HepG2 (cell line): ENCODE measurements around the gene LRPAP1. TPM values are rescaled to one million over a fixed set of nuclear protein-coding genes. Genes with fewer than 3 reads are reported as not detected.

ENCODE experiments used
- ATAC-seq: fragments of 200-7000 bp; cut with Tn5 transposase; 3 replicates; pipeline ENCODE4 v1.9.1; 2020; ENCODE audit warnings: mild to moderate bottlenecking, moderate library complexity
- BruUV-seq: library from RNA; stranded (reverse); fragments of 400-500 nt; replicated peaks from 2 replicates; lab custom pipeline; 2021; lab: Mats Ljungman, UMichigan
- CTCF ChIA-PET: fragments of 300-600 bp; formaldehyde crosslinking; extraction: SDS; loops from one replicate; lab custom pipeline; 2021; ENCODE audit warnings: low total read pairs, inconsistent platforms, low intra/inter-chr PET ratio; lab: Yijun Ruan, JAX
- POLR2A ChIA-PET: fragments of 350-600 bp; sonication (Branson Sonifier 250); formaldehyde crosslinking; loops from one replicate; lab custom pipeline; 2020; ENCODE audit warnings: antibody characterized with exemption, inconsistent platforms; lab: Yijun Ruan, JAX
- DNase-seq: peaks from one replicate; pipeline ENCODE4 v3.0.0-alpha.2; 2015; ENCODE audit warnings: low spot score
- FAIRE-seq: peaks from 3 replicates; lab custom pipeline; 2011; peaks lifted over from hg19 to GRCh38; lab: Jason Lieb, UNC
- H2AFZ ChIP-seq: one replicate; pipeline ENCODE4 v1.6.1; 2011; ENCODE audit warnings: low read length, inconsistent platforms
- H3K27ac ChIP-seq: fragments of 300-600 bp; 3 replicates; pipeline ENCODE4 v1.8.0; 2011; ENCODE audit warnings: mixed run types, mild to moderate bottlenecking, mixed read lengths, low read length, inconsistent platforms; ENCODE audit not compliant: insufficient read depth; ENCODE audit errors: extremely low read length
- H3K27me3 ChIP-seq, 2 experiments: fragments of 200-600 bp in 1 of 2; 2 replicates in 1 of 2; 3 replicates in 1 of 2; pipeline versions ENCODE4 v1.6.0 to v1.8.0; 2011; ENCODE audit warnings: low read length in 2 of 2, mild to moderate bottlenecking in 2 of 2, moderate library complexity in 2 of 2, inconsistent platforms in 1 of 2; ENCODE audit not compliant: insufficient read depth in 2 of 2, control insufficient read depth in 1 of 2
- H3K36me3 ChIP-seq, 2 experiments: fragments of 200-600 bp in 1 of 2; replicated peaks in 1 of 2; 2 replicates in 1 of 2; 3 replicates in 1 of 2; pipeline versions ENCODE4 v1.5.1 to v1.8.0; 2011; ENCODE audit warnings: low read length in 2 of 2, inconsistent platforms in 1 of 2; ENCODE audit not compliant: insufficient read depth in 2 of 2, control insufficient read depth in 1 of 2
- H3K4me1 ChIP-seq: 2 replicates; pipeline ENCODE4 v1.5.1; 2012; ENCODE audit warnings: low read length, inconsistent platforms; ENCODE audit not compliant: insufficient read depth
- H3K4me2 ChIP-seq: 2 replicates; pipeline ENCODE4 v1.6.0; 2011; ENCODE audit warnings: low read depth, low read length, inconsistent platforms
- H3K4me3 ChIP-seq, 3 experiments: fragments of 200-600 bp in 1 of 3; sonication (generic), shearing (Covaris generic) in 1 of 3; replicated peaks in 1 of 3; 2 replicates each; pipeline ENCODE4 v1.5.1; 2011 to 2016; ENCODE audit warnings: low read length in 3 of 3, inconsistent platforms in 2 of 3, low read depth in 2 of 3, mild to moderate bottlenecking in 2 of 3, control low read depth in 1 of 3, mixed read lengths in 1 of 3; ENCODE audit not compliant: insufficient read depth in 1 of 3
- H3K79me2 ChIP-seq: one replicate; pipeline ENCODE4 v1.6.1; 2011; ENCODE audit warnings: low read length, inconsistent platforms; ENCODE audit not compliant: insufficient read depth
- H3K9ac ChIP-seq: 2 replicates; pipeline ENCODE4 v1.6.0; 2011; ENCODE audit warnings: mild to moderate bottlenecking, low read depth, low read length, inconsistent platforms; ENCODE audit not compliant: insufficient read depth
- H3K9me3 ChIP-seq: 2 replicates; pipeline ENCODE4 v1.5.1; 2012; ENCODE audit warnings: mild to moderate bottlenecking, low read length
- H4K20me1 ChIP-seq: 2 replicates; pipeline ENCODE4 v1.6.0; 2011; ENCODE audit warnings: inconsistent platforms, mild to moderate bottlenecking, low read length, moderate library complexity; ENCODE audit not compliant: insufficient read depth
- BCL3 ChIP-seq: sonication (generic); formaldehyde crosslinking; IDR thresholded peaks from 2 replicates; pipeline ENCODE4 v1.5.1; 2020; ENCODE audit warnings: mild to moderate bottlenecking, missing genetic modification reagents, moderate library complexity
- HNF4A ChIP-seq: sonication (generic); formaldehyde crosslinking; IDR thresholded peaks from 2 replicates; pipeline ENCODE4 v1.4.0; 2020; ENCODE audit warnings: missing genetic modification reagents
- IKZF1 ChIP-seq: fragments of 450-650 bp; IDR thresholded peaks from 2 replicates; pipeline ENCODE4 v1.7.1; 2016
- JARID2 ChIP-seq: sonication (generic); formaldehyde crosslinking; IDR thresholded peaks from 2 replicates; pipeline ENCODE4 v1.8.1; 2023; ENCODE audit warnings: missing genetic modification reagents, inconsistent platforms; ENCODE audit not compliant: insufficient replicate concordance
- KDM2A ChIP-seq: sonication (generic); formaldehyde crosslinking; IDR thresholded peaks from 2 replicates; pipeline ENCODE4 v1.4.0; 2020; ENCODE audit warnings: low read depth, missing genetic modification reagents, borderline replicate concordance
- MLX ChIP-seq: IDR thresholded peaks from 2 replicates; pipeline ENCODE4 v1.6.1; 2016
- NKX3-1 ChIP-seq: sonication (generic); formaldehyde crosslinking; IDR thresholded peaks from 2 replicates; pipeline ENCODE4 v1.5.0; 2020; ENCODE audit warnings: missing genetic modification reagents
- ZFP1 ChIP-seq: IDR thresholded peaks from 2 replicates; pipeline ENCODE4 v1.6.1; 2016
- ZFY ChIP-seq: sonication (generic); formaldehyde crosslinking; IDR thresholded peaks from 2 replicates; pipeline ENCODE4 v1.4.0; 2020; ENCODE audit warnings: missing genetic modification reagents
- ZNF20 ChIP-seq: sonication (generic); formaldehyde crosslinking; IDR thresholded peaks from 2 replicates; pipeline ENCODE4 v1.4.0; 2020; ENCODE audit warnings: mild to moderate bottlenecking, moderate library complexity, missing genetic modification reagents
- ZNF282 ChIP-seq: fragments of 450-650 bp; IDR thresholded peaks from 2 replicates; pipeline ENCODE4 v1.6.1; 2018; ENCODE audit not compliant: partially characterized antibody
- ZNF644 ChIP-seq: IDR thresholded peaks from 2 replicates; pipeline ENCODE4 v1.6.1; 2016; ENCODE audit warnings: low read depth
- ZNF770 ChIP-seq: sonication (generic); formaldehyde crosslinking; IDR thresholded peaks from 2 replicates; pipeline ENCODE4 v1.5.0; 2020; ENCODE audit warnings: mild to moderate bottlenecking, missing genetic modification reagents
- ZSCAN9 ChIP-seq: IDR thresholded peaks from 2 replicates; pipeline ENCODE4 v1.6.1; 2016; ENCODE audit warnings: borderline replicate concordance
- WGBS: methylation state at CpG from one replicate; pipeline ENCODE4 v1.1.6; 2017; ENCODE audit warnings: low lambda C conversion rate; 5-methylcytosine and 5-hydroxymethylcytosine counted together
- in situ Hi-C: cut with HindIII; loops from 2 replicates; pipeline ENCODE4 v1.10.0; 2017; ENCODE audit warnings: low pct_unique_long_range_greater_than_20kb; ENCODE audit not compliant: extremely low pct_ligation_motif_present
- intact Hi-C: fragments of 100-400 bp; cut with micrococcal nuclease; formaldehyde crosslinking; loops from one replicate; pipeline ENCODE4 v1.10.0; 2022; ENCODE audit not compliant: unreplicated experiment
- polyA plus RNA-seq, 8 experiments: library from polyadenylated mRNA; depleted of rRNA in 3 of 8; stranded (reverse) in 7 of 8; unstranded in 1 of 8; fragments of >200 nt; fragmentation: Illumina TruSeq in 4 of 8; extraction: Trizol in 4 of 8; gene quantifications; 2 replicates each; pipeline versions ENCODE4 v1.2.1 to v1.2.3, GENCODE V29; 2011 to 2016; ENCODE audit warnings: low read depth in 4 of 8, missing spikeins in 1 of 8, mixed read lengths in 1 of 8; ENCODE audit not compliant: insufficient read depth in 1 of 8
- total RNA-seq, 5 experiments: library from RNA; depleted of rRNA; stranded (reverse); fragments of >200 nt; fragmentation: Illumina TruSeq; extraction: Trizol; gene quantifications; 2 replicates each; pipeline ENCODE4 v1.2.3, GENCODE V29; 2016; ENCODE audit warnings: low read depth in 1 of 5

Gene LRPAP1
- total and polyA plus RNA-seq, 2 of the 13 experiments (the other 11 are each of a cell fraction or from before 2014, with no cell fraction given) = 153 to 191 TPM

GRCh38 chr4:3479358-3480101 lies 52.7 kb downstream of the LRPAP1 start:
- POLR2A ChIA-PET = no interaction called here
- Histone ChIP-seq H3K4me2 (no peak overlapping the region), H3K27me3 (peaks cover 25 to 79% of the 10 kb centered on the region in 2 experiments), H3K79me2 (no peaks in the 10 kb centered on the region), H3K27ac (no peak overlapping the region), H3K36me3 (no peaks in the 10 kb centered on the region), H3K9me3 (no peaks in the 10 kb centered on the region), H2AFZ (no peak overlapping the region), H3K4me3 (no peak overlapping the region), H4K20me1 (no peaks in the 10 kb centered on the region), H3K9ac (no peak overlapping the region), H3K4me1 (peaks cover 25% of the 10 kb centered on the region)
- DNase-seq = no peak
- WGBS = 19% methylated on average over 4 of the region's 25 CpGs
- CTCF ChIA-PET = no interaction called here
- BruUV-seq = no TSS peak
- no peak for ATAC-seq
- in situ Hi-C loops = no loop called here
- TF ChIP-seq BCL3 (CRISPR knock-in tag) (no peak), IKZF1 (no peak)
- no peak for FAIRE-seq
- intact Hi-C loops = no loop called here

GRCh38 chr4:3478446-3479357 lies 53.5 kb downstream of the LRPAP1 start:
- FAIRE-seq = no peak
- CTCF ChIA-PET = no interaction called here
- TF ChIP-seq KDM2A (CRISPR knock-in tag) (no peak), MLX (no peak), HNF4A (no peak), ZNF282 (no peak), ZNF644 (CRISPR knock-in tag) (no peak), JARID2 (CRISPR knock-in tag) (no peak), ZNF770 (CRISPR knock-in tag) (no peak), ZFP1 (CRISPR knock-in tag) (no peak), NKX3-1 (CRISPR knock-in tag) (no peak), ZFY (no peak), ZNF20 (no peak), ZSCAN9 (CRISPR knock-in tag) (no peak)

More at GRCh38 chr4:3478446-3479357, 53.5 kb downstream of the LRPAP1 start:
- no peak overlapping the region for H3K4me2 ChIP-seq
- ATAC-seq (no peak), DNase-seq (no peak)
- no peak overlapping the region for H3K27ac ChIP-seq
- in situ Hi-C loops = no loop called here
- no peak overlapping the region for H3K4me3 ChIP-seq
- intact Hi-C loops = no loop called here
- H3K4me1 ChIP-seq = peaks cover 23% of the 10 kb centered on the region
- H3K9me3 ChIP-seq = no peaks in the 10 kb centered on the region
- no peaks in the 10 kb centered on the region for H3K36me3 ChIP-seq
- H2AFZ ChIP-seq = no peak overlapping the region
- H4K20me1 ChIP-seq = no peaks in the 10 kb centered on the region
- H3K9ac ChIP-seq = no peak overlapping the region
- H3K27me3 ChIP-seq = peaks cover 20 to 70% of the 10 kb centered on the region in 2 experiments
- no TSS peak for BruUV-seq
- H3K79me2 ChIP-seq = no peaks in the 10 kb centered on the region
- POLR2A ChIA-PET = no interaction called here
- WGBS = no CpG with 5 or more reads among the region's 35 CpGs
